Smooth muscle cell (in vitro differentiated cells): Measurements from ENCODE around the gene WNT6. TPM values are rescaled to one million over a fixed set of nuclear protein-coding genes. Genes with fewer than 3 reads are reported as not detected.

Experiments
- DNase-seq: peaks from one replicate; lab custom pipeline; 2025; ENCODE audit not compliant: unreplicated experiment; lab: John Stamatoyannopoulos, UW
- H2AFZ ChIP-seq: fragments of 200-600 bp; sonication (generic); 2 replicates; pipeline ENCODE4 v1.6.0; 2016; ENCODE audit warnings: antibody characterized with exemption, low read depth, mild to moderate bottlenecking
- H3F3A ChIP-seq: fragments of 200-600 bp; sonication (generic); 2 replicates; pipeline ENCODE4 v1.6.0; 2017; ENCODE audit warnings: antibody characterized with exemption, low read depth
- H3K27ac ChIP-seq: fragments of 200-600 bp; sonication (generic); 2 replicates; pipeline ENCODE4 v1.5.1; 2016; ENCODE audit warnings: low read depth, mild to moderate bottlenecking
- H3K27me3 ChIP-seq: fragments of 200-600 bp; sonication (generic); 2 replicates; pipeline ENCODE4 v1.6.1; 2016; ENCODE audit warnings: low read depth, mild to moderate bottlenecking
- H3K36me3 ChIP-seq: fragments of 200-600 bp; sonication (generic); 2 replicates; pipeline ENCODE4 v1.5.1; 2016; ENCODE audit warnings: low read depth
- H3K4me1 ChIP-seq: fragments of 200-600 bp; sonication (generic); 2 replicates; pipeline ENCODE4 v1.5.1; 2016; ENCODE audit warnings: low read depth
- H3K4me2 ChIP-seq: fragments of 200-600 bp; sonication (generic); 2 replicates; pipeline ENCODE4 v1.6.0; 2016; ENCODE audit warnings: mild to moderate bottlenecking
- H3K4me3 ChIP-seq: fragments of 200-600 bp; sonication (generic); 2 replicates; pipeline ENCODE4 v1.5.1; 2016; ENCODE audit warnings: mild to moderate bottlenecking
- H3K79me2 ChIP-seq: fragments of 200-600 bp; sonication (generic); 2 replicates; pipeline ENCODE4 v1.6.0; 2016; ENCODE audit warnings: low read depth, mild to moderate bottlenecking
- H3K9ac ChIP-seq: fragments of 200-600 bp; sonication (generic); 2 replicates; pipeline ENCODE4 v1.6.0; 2016; ENCODE audit warnings: low read depth
- H3K9me3 ChIP-seq: fragments of 200-600 bp; sonication (generic); replicated peaks from 2 replicates; pipeline ENCODE4 v1.5.1; 2016; ENCODE audit warnings: low read depth
- H4K20me1 ChIP-seq: fragments of 200-600 bp; sonication (generic); 2 replicates; pipeline ENCODE4 v1.6.0; 2016; ENCODE audit warnings: low read depth
- CTCF ChIP-seq: fragments of 200-600 bp; sonication (generic); IDR thresholded peaks from 2 replicates; pipeline ENCODE4 v1.5.1; 2017; ENCODE audit warnings: borderline replicate concordance, mild to moderate bottlenecking, antibody characterized with exemption; ENCODE audit not compliant: insufficient read depth, poor library complexity, severe bottlenecking
- WGBS: methylation state at CpG from one replicate; pipeline ENCODE4 v1.1.7; 2016; ENCODE audit warnings: low lambda C conversion rate; 5-methylcytosine and 5-hydroxymethylcytosine counted together
- polyA plus RNA-seq: library from polyadenylated mRNA; unstranded; fragments of >200 nt; fragmentation: Nextera tagmentation; extraction: Ambion mirVana; gene quantifications from 2 replicates; pipeline ENCODE4 v1.2.1, GENCODE V29; 2016
- total RNA-seq: library from RNA; depleted of rRNA; stranded (reverse); fragments of >200 nt; gene quantifications from 2 replicates; pipeline ENCODE4 v1.2.3, GENCODE V29; 2014

Gene WNT6
- total and polyA plus RNA-seq, 2 experiments from 2014 or later: 7.9 to 12.1 TPM

DNA sequence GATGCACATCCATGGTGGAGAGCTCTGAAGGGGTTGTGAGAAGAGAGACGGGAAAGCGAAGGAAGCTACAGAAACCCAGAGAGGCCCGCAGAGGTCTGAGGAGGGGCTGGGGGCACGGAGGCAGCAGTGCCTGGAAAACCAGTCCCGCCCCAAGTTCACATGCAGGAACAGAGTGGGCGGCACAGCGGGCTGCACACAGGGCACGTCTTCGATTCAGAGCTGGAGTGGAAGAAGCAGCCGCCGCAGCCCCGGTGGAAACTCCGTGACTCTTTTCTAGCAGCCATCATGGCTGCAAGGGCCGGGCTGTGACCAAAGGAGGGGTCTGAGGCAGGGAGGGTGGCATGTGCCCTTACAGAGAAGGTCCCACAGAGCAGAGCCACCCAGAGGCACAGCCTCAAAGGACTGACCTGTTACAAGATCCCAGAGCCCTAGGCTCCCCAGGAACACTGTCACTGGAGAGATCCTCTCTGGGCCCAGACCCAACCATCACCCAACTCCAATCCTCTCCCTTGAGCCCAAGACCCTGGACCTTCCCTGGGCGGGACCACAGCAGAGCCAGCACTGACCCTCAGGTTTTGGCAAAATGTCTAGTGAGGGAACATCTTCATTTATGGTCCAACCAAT is 38.7 kb upstream of the WNT6 start:
- no peaks in the 10 kb centered on the region for H3K27me3 ChIP-seq
- H3K4me3 ChIP-seq: no peak overlapping the region
- no peak overlapping the region for H3K4me2 ChIP-seq
- no peak overlapping the region for H2AFZ ChIP-seq
- no peak for TF ChIP-seq CTCF
- H3K4me1 ChIP-seq: no peaks in the 10 kb centered on the region
- H4K20me1 ChIP-seq: no peaks in the 10 kb centered on the region
- no peaks in the 10 kb centered on the region for H3K9me3 ChIP-seq
- H3F3A ChIP-seq: no peaks in the 10 kb centered on the region
- WGBS: 98% methylated on average over 15 of the region's 15 CpGs
- no peaks in the 10 kb centered on the region for H3K36me3 ChIP-seq
- H3K9ac ChIP-seq: no peak overlapping the region
- no peak overlapping the region for H3K27ac ChIP-seq
- no peak for DNase-seq
- H3K79me2 ChIP-seq: no peaks in the 10 kb centered on the region

DNA sequence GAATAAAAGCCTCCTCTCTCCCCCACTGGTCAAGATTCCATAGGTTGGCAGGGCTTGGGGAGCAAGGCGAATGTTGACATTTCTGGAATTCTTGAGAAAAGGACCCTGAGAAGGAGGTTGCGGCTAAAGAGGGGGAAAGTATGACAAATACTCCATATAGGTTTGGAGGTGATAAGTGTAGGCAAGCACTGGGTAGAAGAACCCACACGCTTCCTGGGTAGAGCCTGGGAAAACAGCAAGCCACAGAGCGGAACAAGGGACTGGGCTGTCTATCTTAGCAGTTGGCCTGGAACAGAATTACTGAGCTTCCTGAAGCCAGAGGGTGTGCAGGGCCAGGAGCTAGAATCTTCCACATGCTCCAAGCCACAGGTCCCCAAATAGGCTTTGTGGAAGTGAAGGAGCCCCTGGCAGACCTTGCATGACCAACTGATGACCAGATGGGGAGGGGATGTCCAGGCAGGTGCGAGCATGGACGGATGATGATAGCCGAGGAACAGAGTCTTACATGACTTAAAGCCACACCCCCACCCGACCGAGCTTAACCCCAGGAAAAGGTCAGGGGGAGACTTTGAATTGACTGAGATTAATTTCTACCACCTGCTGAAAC is 37.9 kb upstream of the WNT6 start:
- Histone ChIP-seq H3K4me2 (no peak overlapping the region), H3K4me3 (no peak overlapping the region), H3K27ac (no peak overlapping the region), H3K9me3 (no peaks in the 10 kb centered on the region), H3K79me2 (no peaks in the 10 kb centered on the region), H2AFZ (no peak overlapping the region), H3K4me1 (no peaks in the 10 kb centered on the region), H3K27me3 (no peaks in the 10 kb centered on the region), H3F3A (no peaks in the 10 kb centered on the region), H3K9ac (no peak overlapping the region), H4K20me1 (no peaks in the 10 kb centered on the region), H3K36me3 (no peaks in the 10 kb centered on the region)
- no peak for TF ChIP-seq CTCF
- 87% methylated on average over 9 of the region's 9 CpGs for WGBS
- no peak for DNase-seq

DNA sequence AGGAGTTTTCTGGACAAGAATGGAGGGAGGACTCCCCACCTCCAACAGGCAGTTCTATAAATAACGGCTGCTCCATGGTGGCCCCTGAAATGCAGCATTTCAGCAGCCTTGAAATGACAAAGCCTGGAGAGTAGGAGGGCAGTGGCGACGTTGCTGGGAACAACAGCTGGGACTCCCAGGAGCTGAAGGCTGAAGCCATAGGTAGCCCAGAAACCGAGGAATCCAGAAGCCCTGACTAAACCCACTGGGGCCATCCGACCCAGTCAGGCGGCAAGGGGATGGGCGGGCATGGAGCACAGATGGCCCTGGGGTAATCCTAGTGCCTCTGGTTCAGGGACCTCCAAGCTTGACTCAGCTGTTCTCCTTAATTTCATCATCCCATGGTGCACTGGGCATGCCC is 37.0 kb upstream of the WNT6 start:
- no peaks in the 10 kb centered on the region for H3F3A ChIP-seq
- no peaks in the 10 kb centered on the region for H3K36me3 ChIP-seq
- no peak for TF ChIP-seq CTCF
- 80% methylated on average over 7 of the region's 7 CpGs for WGBS
- no peaks in the 10 kb centered on the region for H3K79me2 ChIP-seq
- no peak overlapping the region for H3K27ac ChIP-seq
- H3K9ac ChIP-seq: no peak overlapping the region
- no peak overlapping the region for H3K4me3 ChIP-seq
- no peak overlapping the region for H3K4me2 ChIP-seq
- H2AFZ ChIP-seq: no peak overlapping the region
- no peak for DNase-seq
- no peaks in the 10 kb centered on the region for H3K9me3 ChIP-seq
- no peaks in the 10 kb centered on the region for H3K4me1 ChIP-seq
- H3K27me3 ChIP-seq: no peaks in the 10 kb centered on the region
- no peaks in the 10 kb centered on the region for H4K20me1 ChIP-seq

DNA sequence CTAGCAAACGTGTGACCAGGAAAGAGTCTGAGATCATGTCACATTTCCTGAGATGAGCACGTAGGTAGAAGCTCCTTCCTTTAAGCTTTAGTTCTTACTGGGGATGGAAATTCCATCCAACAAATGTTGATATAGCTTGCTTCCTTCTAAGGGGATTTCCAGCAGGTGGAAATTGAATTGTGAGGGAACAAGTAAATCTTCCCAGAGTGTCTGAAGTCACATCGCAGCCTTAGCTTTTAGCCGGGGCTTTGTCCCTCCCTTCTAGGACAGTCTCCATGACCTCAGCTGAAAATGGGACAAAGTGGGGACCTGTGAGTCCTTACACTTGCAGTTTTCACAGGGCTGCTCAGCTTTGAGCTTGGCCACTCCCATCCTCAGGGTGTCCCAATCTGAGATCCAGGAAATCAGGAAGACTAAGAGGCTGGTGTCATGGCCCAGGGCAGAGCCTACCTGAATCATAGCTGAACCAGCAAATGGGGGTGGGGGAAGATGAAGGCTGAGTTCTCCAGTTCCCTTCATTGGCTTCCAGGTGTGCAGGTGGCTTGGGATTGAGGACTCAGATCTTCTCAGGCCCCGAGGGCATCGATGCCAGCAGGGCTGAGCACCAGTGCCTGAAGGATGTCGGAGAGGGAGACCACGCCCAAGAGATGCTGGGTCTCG is 36.3 kb upstream of the WNT6 start:
- Histone ChIP-seq H2AFZ (no peak overlapping the region), H4K20me1 (no peaks in the 10 kb centered on the region), H3K36me3 (no peaks in the 10 kb centered on the region), H3K79me2 (no peaks in the 10 kb centered on the region), H3K9me3 (no peaks in the 10 kb centered on the region), H3K27ac (no peak overlapping the region), H3K4me2 (no peak overlapping the region), H3K27me3 (no peaks in the 10 kb centered on the region), H3F3A (no peaks in the 10 kb centered on the region), H3K4me1 (no peaks in the 10 kb centered on the region), H3K4me3 (no peak overlapping the region), H3K9ac (no peak overlapping the region)
- WGBS: 89% methylated on average over 9 of the region's 9 CpGs
- DNase-seq: no peak
- TF ChIP-seq CTCF: no peak
